Left colon (tissue), 2 donors: ENCODE data around the gene TINAGL1. TPM values are rescaled to one million over a fixed set of nuclear protein-coding genes. Genes with fewer than 3 reads are reported as not detected.

Source experiments
- ATAC-seq: fragments of 200-7000 bp; cut with Tn5 transposase; one replicate; pipeline ENCODE4 v1.9.1; 2020; ENCODE audit warnings: mild to moderate bottlenecking, moderate library complexity
- DNase-seq, 2 donors: peaks; one replicate each; pipeline ENCODE4 v3.0.0-alpha.2; 2020
- intact Hi-C, 2 donors: fragments of 100-400 bp; cut with DNase I in 1 of 2; cut with micrococcal nuclease in 1 of 2; formaldehyde crosslinking; loops; one replicate each; pipeline versions ENCODE4 v1.11.2 to v1.14.0; 2022; cut with DNase I, micrococcal nuclease
- total RNA-seq, 2 donors: library from RNA; stranded (reverse); fragmentation: NEBNext Ultra II Directional; extraction: Animal tissue kit (Norgen Biotek cat#: 25700); gene quantifications; one replicate each; pipeline ENCODE4 v1.2.1, GENCODE V29; 2021
- donor health status: DM: no; HTN: no; CAD: no.
- donor health status: DM: yes; HTN: yes; CAD: no.

TINAGL1 gene
- total RNA-seq, 2 donors from 2014 or later: 135 to 139 TPM

- ATAC-seq (peak; percentile 62), DNase-seq (no peak)
- intact Hi-C loops: loop anchor here in 1 of 2 donors (2.0 kb wide), 1 partner anchor 30 kb away; no protein-coding TSS in a partner anchor
These were observed 13.5 kb upstream of the TINAGL1 start for GRCh38 chr1:31562707-31563360.

- intact Hi-C loops: no loop called here
- DNase-seq (no peak), ATAC-seq (no peak)
These were observed 11.7 kb upstream of the TINAGL1 start for GRCh38 chr1:31564606-31564989.

GRCh38 chr1:31567956-31568570 is 8.3 kb upstream of the TINAGL1 start:
- intact Hi-C loops: no loop called here
- ATAC-seq (no peak), DNase-seq (no peak)

- ATAC-seq (no peak), DNase-seq (no peak)
- intact Hi-C loops: no loop called here
These were observed 7.3 kb upstream of the TINAGL1 start for GRCh38 chr1:31568895-31569595.

- ATAC-seq (no peak), DNase-seq (no peak)
- intact Hi-C loops: no loop called here
These were observed 6.6 kb upstream of the TINAGL1 start for GRCh38 chr1:31569596-31570173.

GRCh38 chr1:31570228-31570627 is 6.1 kb upstream of the TINAGL1 start:
- ATAC-seq: no peak
- no peak for DNase-seq
- intact Hi-C loops: no loop called here

- DNase-seq (no peak), ATAC-seq (no peak)
- intact Hi-C loops: no loop called here
These were observed 5.4 kb upstream of the TINAGL1 start for GRCh38 chr1:31570906-31571305.

- intact Hi-C loops: no loop called here
- ATAC-seq: no peak
- DNase-seq: peak in 1 of 2 donors; percentile 1
These were observed 4.7 kb upstream of the TINAGL1 start for GRCh38 chr1:31571340-31572295.

GRCh38 chr1:31572323-31573104 is 3.8 kb upstream of the TINAGL1 start:
- ATAC-seq: no peak
- intact Hi-C loops: no loop called here
- DNase-seq: peak in 1 of 2 donors; percentile 4

- DNase-seq: no peak
- intact Hi-C loops: no loop called here
- no peak for ATAC-seq
These were observed 3.1 kb upstream of the TINAGL1 start for GRCh38 chr1:31573261-31573660.

- intact Hi-C loops: no loop called here
- DNase-seq (no peak), ATAC-seq (no peak)
These were observed 1.5 kb upstream of the TINAGL1 start for GRCh38 chr1:31574749-31575368.

GRCh38 chr1:31575369-31576140 is 760 bp upstream of the TINAGL1 start:
- ATAC-seq (peak; percentile 68), DNase-seq (peak; percentile 82 to 92)
- intact Hi-C loops: no loop called here

GRCh38 chr1:31576743-31577455 is 584 bp downstream of the TINAGL1 start:
- ATAC-seq (peak; percentile 27), DNase-seq (peak in 1 of 2 donors; percentile 58)
- intact Hi-C loops: no loop called here

- peak; percentile 5 for ATAC-seq
- no peak for DNase-seq
- intact Hi-C loops: no loop called here
These were observed 1.3 kb downstream of the TINAGL1 start for GRCh38 chr1:31577515-31578192.

GRCh38 chr1:31579374-31579773 is 3.1 kb downstream of the TINAGL1 start:
- no peak for ATAC-seq
- intact Hi-C loops: no loop called here
- no peak for DNase-seq

GRCh38 chr1:31580513-31580870 is 4.2 kb downstream of the TINAGL1 start:
- intact Hi-C loops: no loop called here
- DNase-seq (no peak), ATAC-seq (no peak)
